ENCODE data around the gene TXNDC8. TPM values are rescaled to one million over a fixed set of nuclear protein-coding genes. Genes with fewer than 3 reads are reported as not detected.

Gene TXNDC8
- total RNA-seq, 1 donor from 2014 or later = not detected

DNA sequence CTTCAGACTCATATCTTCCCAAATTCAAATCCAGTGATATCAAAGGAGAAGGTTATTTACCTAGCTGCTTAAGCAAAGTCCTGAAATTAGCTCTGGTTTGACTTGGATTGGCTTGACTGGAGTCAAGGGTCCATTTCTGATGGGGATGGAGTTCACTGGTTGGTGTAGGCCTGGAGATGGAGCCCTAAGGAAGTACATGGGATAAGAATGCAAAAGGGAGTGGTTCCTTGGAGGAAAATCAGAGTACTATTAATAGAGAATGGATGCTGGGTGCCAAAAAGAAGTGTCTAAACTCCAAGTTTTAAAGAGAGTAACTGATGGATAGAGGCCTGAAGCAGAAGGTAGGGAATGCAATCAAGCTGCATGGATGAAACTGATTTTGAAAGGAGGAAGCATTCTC lies 13.8 kb downstream of the TXNDC8 start:
- peaks cover 2% of the 10 kb centered on the region for H3K9me3 Mint-ChIP-seq
- no peaks in the 10 kb centered on the region for H3K36me3 Mint-ChIP-seq
- Histone ChIP-seq H4K20me1 (ENCODE audit: low read depth) (no peaks in the 10 kb centered on the region), H3K4me3 (no peak overlapping the region), H3K27ac (no peak overlapping the region), H2AFZ (replicated peaks) (no peak overlapping the region), H3K27me3 (no peaks in the 10 kb centered on the region), H3K4me2 (no peak overlapping the region), H3F3A (ENCODE audit: low read depth) (no peaks in the 10 kb centered on the region), H3K4me1 (no peaks in the 10 kb centered on the region), H3K79me2 (ENCODE audit: low read depth) (no peaks in the 10 kb centered on the region), H3K9me3 (ENCODE audit: low read depth) (no peaks in the 10 kb centered on the region), H3K9ac (no peak overlapping the region), H3K36me3 (no peaks in the 10 kb centered on the region)
- H3K27me3 Mint-ChIP-seq (ENCODE audit: insufficient read depth, low read depth) = peaks cover 2% of the 10 kb centered on the region
- DNase-seq (ENCODE audit: low spot score) = no peak
- TF ChIP-seq, protein P1, sequence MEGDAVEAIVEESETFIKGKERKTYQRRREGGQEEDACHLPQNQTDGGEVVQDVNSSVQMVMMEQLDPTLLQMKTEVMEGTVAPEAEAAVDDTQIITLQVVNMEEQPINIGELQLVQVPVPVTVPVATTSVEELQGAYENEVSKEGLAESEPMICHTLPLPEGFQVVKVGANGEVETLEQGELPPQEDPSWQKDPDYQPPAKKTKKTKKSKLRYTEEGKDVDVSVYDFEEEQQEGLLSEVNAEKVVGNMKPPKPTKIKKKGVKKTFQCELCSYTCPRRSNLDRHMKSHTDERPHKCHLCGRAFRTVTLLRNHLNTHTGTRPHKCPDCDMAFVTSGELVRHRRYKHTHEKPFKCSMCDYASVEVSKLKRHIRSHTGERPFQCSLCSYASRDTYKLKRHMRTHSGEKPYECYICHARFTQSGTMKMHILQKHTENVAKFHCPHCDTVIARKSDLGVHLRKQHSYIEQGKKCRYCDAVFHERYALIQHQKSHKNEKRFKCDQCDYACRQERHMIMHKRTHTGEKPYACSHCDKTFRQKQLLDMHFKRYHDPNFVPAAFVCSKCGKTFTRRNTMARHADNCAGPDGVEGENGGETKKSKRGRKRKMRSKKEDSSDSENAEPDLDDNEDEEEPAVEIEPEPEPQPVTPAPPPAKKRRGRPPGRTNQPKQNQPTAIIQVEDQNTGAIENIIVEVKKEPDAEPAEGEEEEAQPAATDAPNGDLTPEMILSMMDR (IDR thresholded peaks at IDR 0.05) = no peak
- TF ChIP-seq EZH2 (IDR thresholded peaks at IDR 0.05) = no peak
- TF ChIP-seq EZH2phosphoT487 (IDR thresholded peaks at IDR 0.05) = no peak
- no peak overlapping the region for H3K27ac Mint-ChIP-seq
- H3K4me1 Mint-ChIP-seq = no peaks in the 10 kb centered on the region
- no peak overlapping the region for H3K4me3 Mint-ChIP-seq

DNA sequence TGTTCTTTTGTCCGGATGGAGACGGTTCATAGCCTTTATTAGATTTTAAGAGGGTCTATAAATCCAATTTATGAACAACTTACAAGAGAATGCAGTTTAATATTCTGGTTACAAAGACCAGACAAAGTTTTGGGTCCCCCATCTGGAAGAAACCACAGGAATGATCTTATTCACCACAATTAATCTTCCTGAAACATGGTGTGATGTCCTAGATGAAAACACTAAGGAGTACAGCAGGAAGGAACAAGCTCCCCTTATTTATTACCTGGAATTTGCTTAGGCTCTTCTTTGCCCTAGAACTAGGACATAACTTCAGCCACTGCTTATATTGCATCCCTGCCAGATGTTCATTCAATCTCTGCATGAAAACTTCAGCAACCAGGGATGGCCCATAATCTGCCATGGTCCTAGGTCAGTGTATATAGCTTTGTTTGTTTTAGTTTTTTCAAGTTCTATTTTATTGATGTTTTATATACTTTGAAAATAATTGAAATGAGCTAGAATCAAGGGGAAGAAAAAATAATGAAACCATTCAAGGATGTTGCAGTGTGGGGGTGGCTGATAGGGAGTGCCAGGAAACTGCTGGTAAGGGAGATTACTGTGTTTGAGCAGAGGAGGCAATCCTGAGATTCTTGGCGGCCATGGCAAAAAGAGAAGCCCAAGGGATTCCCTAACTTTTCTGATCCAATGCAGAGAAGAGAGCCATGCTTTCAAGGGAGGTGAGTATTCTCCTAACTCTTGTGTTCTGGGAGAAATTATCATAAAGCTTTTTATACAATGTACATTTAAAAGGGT lies 16.8 kb downstream of the TXNDC8 start:
- no peak overlapping the region for H3K27ac Mint-ChIP-seq
- TF ChIP-seq EZH2phosphoT487 (IDR thresholded peaks at IDR 0.05) (no peak), EZH2 (IDR thresholded peaks at IDR 0.05) (no peak)
- TF ChIP-seq, protein P1 (IDR thresholded peaks at IDR 0.05) = no peak
- Histone ChIP-seq H3K9ac (no peak overlapping the region), H3K4me2 (no peak overlapping the region), H3F3A (ENCODE audit: low read depth) (no peaks in the 10 kb centered on the region), H3K9me3 (ENCODE audit: low read depth) (no peaks in the 10 kb centered on the region), H3K36me3 (no peaks in the 10 kb centered on the region), H2AFZ (replicated peaks) (no peak overlapping the region), H3K27me3 (no peaks in the 10 kb centered on the region), H3K4me1 (peaks cover 3% of the 10 kb centered on the region), H3K79me2 (ENCODE audit: low read depth) (no peaks in the 10 kb centered on the region), H3K4me3 (no peak overlapping the region), H4K20me1 (ENCODE audit: low read depth) (no peaks in the 10 kb centered on the region), H3K27ac (no peak overlapping the region)
- H3K36me3 Mint-ChIP-seq = no peaks in the 10 kb centered on the region
- H3K27me3 Mint-ChIP-seq (ENCODE audit: insufficient read depth, low read depth) = no peaks in the 10 kb centered on the region
- H3K9me3 Mint-ChIP-seq = peaks cover 2% of the 10 kb centered on the region
- DNase-seq (ENCODE audit: low spot score) = no peak
- no peak overlapping the region for H3K4me3 Mint-ChIP-seq
- no peaks in the 10 kb centered on the region for H3K4me1 Mint-ChIP-seq

DNA sequence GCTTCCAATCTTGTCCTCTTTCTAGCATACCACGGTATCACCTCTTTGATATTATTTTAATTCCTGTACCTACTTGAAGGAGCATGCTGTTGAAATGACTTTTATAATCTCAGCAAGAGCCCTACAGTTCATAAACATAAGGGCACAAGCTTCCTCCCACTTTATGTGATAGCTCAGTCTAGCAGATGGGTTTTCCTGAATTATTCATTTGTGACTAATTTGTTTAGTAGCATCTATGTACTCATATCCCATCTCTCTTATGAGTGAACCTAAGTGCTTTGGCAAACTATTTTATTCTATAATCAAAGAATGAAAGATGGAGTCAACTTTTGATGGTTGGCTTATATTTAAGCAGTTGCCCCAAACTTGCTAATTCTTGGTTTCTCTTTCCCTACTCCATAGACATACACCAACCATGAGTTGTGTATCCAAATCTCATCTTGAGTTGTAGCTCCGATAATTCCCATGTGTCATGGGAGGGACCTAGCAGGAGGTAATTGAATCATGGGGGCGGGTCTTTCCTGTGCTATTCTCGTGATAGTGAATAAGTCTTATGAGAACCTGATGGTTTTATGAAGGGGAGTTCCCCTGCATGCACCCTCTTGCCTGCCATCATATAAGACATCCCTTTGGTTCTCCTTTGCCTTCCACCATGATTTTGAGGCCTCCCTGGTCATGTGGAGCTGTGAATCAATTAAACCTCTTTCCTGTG lies 17.7 kb downstream of the TXNDC8 start:
- Mint-ChIP-seq H3K27me3 (ENCODE audit: insufficient read depth, low read depth) (no peaks in the 10 kb centered on the region), H3K9me3 (peaks cover 2% of the 10 kb centered on the region), H3K36me3 (no peaks in the 10 kb centered on the region), H3K4me1 (no peaks in the 10 kb centered on the region), H3K4me3 (no peak overlapping the region), H3K27ac (no peak overlapping the region)
- H3K36me3 ChIP-seq = no peaks in the 10 kb centered on the region
- no peaks in the 10 kb centered on the region for H3K79me2 ChIP-seq (ENCODE audit: low read depth)
- H3K4me3 ChIP-seq = no peak overlapping the region
- no peak for DNase-seq (ENCODE audit: low spot score)
- no peaks in the 10 kb centered on the region for H3K27me3 ChIP-seq
- no peak overlapping the region for H3K9ac ChIP-seq
- no peak overlapping the region for H2AFZ ChIP-seq (replicated peaks)
- no peaks in the 10 kb centered on the region for H4K20me1 ChIP-seq (ENCODE audit: low read depth)
- peaks cover 3% of the 10 kb centered on the region for H3K4me1 ChIP-seq
- no peak overlapping the region for H3K4me2 ChIP-seq
- H3K9me3 ChIP-seq (ENCODE audit: low read depth) = no peaks in the 10 kb centered on the region
- TF ChIP-seq EZH2 (IDR thresholded peaks at IDR 0.05) (no peak), EZH2phosphoT487 (IDR thresholded peaks at IDR 0.05) (no peak)
- TF ChIP-seq, protein P1 (IDR thresholded peaks at IDR 0.05) = no peak
- H3F3A ChIP-seq (ENCODE audit: low read depth) = no peaks in the 10 kb centered on the region
- no peak overlapping the region for H3K27ac ChIP-seq

Data from neural progenitor cell (in vitro differentiated cells).